CD14-positive monocyte (primary cell): ENCODE results near the gene PRKAR1B. TPM values are rescaled to one million over a fixed set of nuclear protein-coding genes. Genes with fewer than 3 reads are reported as not detected.

Experiments used
- DNase-seq, 3 donors: peaks; one replicate each; pipeline ENCODE4 v3.0.0-alpha.2; 2011 to 2022
- H2AFZ ChIP-seq: 2 replicates; pipeline ENCODE4 v1.6.0; 2012; ENCODE audit warnings: mild to moderate bottlenecking, low read depth, low read length, inconsistent platforms; ENCODE audit not compliant: insufficient read depth, poor library complexity, severe bottlenecking
- H3K27ac ChIP-seq, 2 donors: 1 replicate in 1 of 2; 2 replicates in 1 of 2; pipeline ENCODE4 v1.5.1; 2012 to 2013; ENCODE audit warnings: low read length in 2 of 2, control low read depth in 1 of 2, inconsistent platforms in 1 of 2, low read depth in 1 of 2, mild to moderate bottlenecking in 1 of 2
- H3K27me3 ChIP-seq, 2 donors: one replicate each; pipeline versions ENCODE4 v1.6.0 to v1.6.1; 2011 to 2013; ENCODE audit warnings: low read length in 2 of 2; ENCODE audit not compliant: control insufficient read depth in 2 of 2, insufficient read depth in 2 of 2
- H3K36me3 ChIP-seq, 2 donors: replicated peaks in 1 of 2; 1 replicate in 1 of 2; 2 replicates in 1 of 2; pipeline versions ENCODE4 v1.5.1 to v1.6.1; 2012 to 2013; ENCODE audit warnings: low read length in 2 of 2, control low read depth in 1 of 2, inconsistent platforms in 1 of 2, mild to moderate bottlenecking in 1 of 2; ENCODE audit not compliant: insufficient read depth in 2 of 2, control insufficient read depth in 1 of 2
- H3K4me1 ChIP-seq, 2 donors: 1 replicate in 1 of 2; 2 replicates in 1 of 2; pipeline versions ENCODE4 v1.5.1 to v1.6.1; 2012 to 2013; ENCODE audit warnings: low read length in 2 of 2, control low read depth in 1 of 2, inconsistent platforms in 1 of 2, mild to moderate bottlenecking in 1 of 2, moderate library complexity in 1 of 2; ENCODE audit not compliant: insufficient read depth in 2 of 2, control insufficient read depth in 1 of 2
- H3K4me2 ChIP-seq: replicated peaks from 2 replicates; pipeline ENCODE3; 2012; ENCODE audit warnings: low read length, moderate library complexity, mild to moderate bottlenecking; ENCODE audit not compliant: poor library complexity, severe bottlenecking; ENCODE audit errors: extremely low read depth
- H3K4me3 ChIP-seq, 3 experiments: fragments of 200-600 bp in 1 of 3; sonication (generic) in 1 of 3; replicated peaks in 1 of 3; 1 replicate in 2 of 3; 2 replicates in 1 of 3; pipeline ENCODE4 v1.5.1; 2011 to 2013; ENCODE audit warnings: low read length in 3 of 3, mild to moderate bottlenecking in 3 of 3, control low read depth in 2 of 3, low read depth in 2 of 3, inconsistent platforms in 1 of 3, moderate library complexity in 1 of 3
- H3K79me2 ChIP-seq: 2 replicates; pipeline ENCODE4 v1.6.0; 2012; ENCODE audit warnings: mild to moderate bottlenecking, control low read depth, inconsistent platforms, low read length, moderate library complexity; ENCODE audit not compliant: insufficient read depth
- H3K9ac ChIP-seq: 2 replicates; pipeline ENCODE4 v1.6.0; 2017; ENCODE audit warnings: low read length, mild to moderate bottlenecking; ENCODE audit not compliant: insufficient read depth, poor library complexity, severe bottlenecking
- H3K9me3 ChIP-seq, 2 donors: replicated peaks in 1 of 2; 1 replicate in 1 of 2; 2 replicates in 1 of 2; pipeline versions ENCODE4 v1.5.1 to v1.6.1; 2012 to 2013; ENCODE audit warnings: low read length in 2 of 2, control low read depth in 1 of 2; ENCODE audit not compliant: control insufficient read depth in 1 of 2, insufficient read depth in 1 of 2
- H4K20me1 ChIP-seq: 2 replicates; pipeline ENCODE4 v1.6.0; 2012; ENCODE audit warnings: mild to moderate bottlenecking, low read length, control low read depth, moderate library complexity; ENCODE audit not compliant: insufficient read depth
- H3K27ac Mint-ChIP-seq, 7 donors: one replicate each; pipeline ENCODE4 v1.8.0; 2020; ENCODE audit warnings: mild to moderate bottlenecking in 7 of 7, mixed read lengths in 7 of 7, moderate library complexity in 6 of 7, inconsistent platforms in 2 of 7
- H3K27me3 Mint-ChIP-seq, 3 donors: one replicate each; pipeline ENCODE4 v1.8.0; 2021 to 2022; ENCODE audit warnings: low read depth in 3 of 3, mild to moderate bottlenecking in 3 of 3, mixed read lengths in 3 of 3, moderate library complexity in 3 of 3, inconsistent platforms in 1 of 3
- H3K36me3 Mint-ChIP-seq, 2 donors: one replicate each; pipeline ENCODE4 v1.8.0; 2020; ENCODE audit warnings: mixed read lengths in 2 of 2, inconsistent platforms in 1 of 2, mild to moderate bottlenecking in 1 of 2
- H3K4me1 Mint-ChIP-seq: one replicate; pipeline ENCODE4 v1.8.0; 2020; ENCODE audit warnings: mild to moderate bottlenecking, mixed read lengths
- H3K4me3 Mint-ChIP-seq, 2 donors: one replicate each; pipeline ENCODE4 v1.8.0; 2020; ENCODE audit warnings: mild to moderate bottlenecking in 2 of 2, mixed read lengths in 2 of 2, moderate library complexity in 1 of 2
- H3K9me3 Mint-ChIP-seq, 7 donors: one replicate each; pipeline ENCODE4 v1.8.0; 2020 to 2022; ENCODE audit warnings: mixed read lengths in 7 of 7, mild to moderate bottlenecking in 6 of 7, moderate library complexity in 6 of 7, inconsistent platforms in 2 of 7
- CTCF ChIP-seq: fragments of 200-600 bp; IDR thresholded peaks from one replicate; pipeline ENCODE4 v1.8.0; 2022; ENCODE audit warnings: antibody characterized with exemption, mild to moderate bottlenecking
- WGBS: methylation state at CpG from one replicate; pipeline ENCODE4 v1.1.5; 2013; ENCODE audit warnings: missing lambda C conversion rate; ENCODE audit not compliant: insufficient coverage; 5-methylcytosine and 5-hydroxymethylcytosine counted together
- intact Hi-C, 2 donors: fragments of 100-400 bp; cut with micrococcal nuclease; formaldehyde crosslinking; loops; one replicate each; pipeline versions ENCODE4 v1.15.0 to v1.15.1; 2023
- polyA plus RNA-seq, 3 donors: library from polyadenylated mRNA; depleted of rRNA in 1 of 3; unstranded in 2 of 3; stranded (reverse) in 1 of 3; fragments of 300-500 nt in 2 of 3; fragments of >200 nt in 1 of 3; fragmentation: Illumina TruSeq in 2 of 3; gene quantifications; 1 replicate in 2 of 3; 2 replicates in 1 of 3; pipeline ENCODE4 v1.2.3, GENCODE V29; 2012 to 2021

The PRKAR1B gene
- polyA plus RNA-seq, 3 donors = 0.94 to 2.1 (median 1.1) TPM

- H3K36me3 ChIP-seq = no peaks in the 10 kb centered on the region
Measured at GRCh38 chr7:676246-676971, 50.7 kb downstream of the PRKAR1B start.

More at GRCh38 chr7:676246-676971, 50.7 kb downstream of the PRKAR1B start:
- Mint-ChIP-seq H3K4me1 (no peaks in the 10 kb centered on the region), H3K4me3 (no peak overlapping the region), H3K27ac (no peak overlapping the region), H3K36me3 (peaks cover 0 to 2% of the 10 kb centered on the region in 2 donors), H3K9me3 (peaks cover 20 to 33% (median 22%) of the 10 kb centered on the region in 7 donors), H3K27me3 (no peaks in the 10 kb centered on the region)
- H3K4me3 ChIP-seq = no peak overlapping the region
- H4K20me1 ChIP-seq = no peaks in the 10 kb centered on the region
- no peak for TF ChIP-seq CTCF
- WGBS = 98% methylated on average over 36 of the region's 40 CpGs
- H3K79me2 ChIP-seq = no peaks in the 10 kb centered on the region
- DNase-seq = no peak
- H3K9me3 ChIP-seq = peaks cover 10 to 25% of the 10 kb centered on the region in 2 donors
- H2AFZ ChIP-seq = no peak overlapping the region
- H3K4me2 ChIP-seq = no peak overlapping the region
- no peak overlapping the region for H3K9ac ChIP-seq
- no peak overlapping the region for H3K27ac ChIP-seq
- intact Hi-C loops = no loop called here
- no peaks in the 10 kb centered on the region for H3K27me3 ChIP-seq
- no peaks in the 10 kb centered on the region for H3K4me1 ChIP-seq
